ENCODE measurements around the gene COL6A1. TPM values are rescaled to one million over a fixed set of nuclear protein-coding genes. Genes with fewer than 3 reads are reported as not detected.
"Not testable (repeated sequence)": the region's sequence is repeated elsewhere in the genome, so short reads cannot be mapped to it uniquely, and the experiment has no call there.

Gene COL6A1
- polyA plus RNA-seq, 4 donors = 256 to 946 (median 296) TPM

GRCh38 chr21:46002841-46003574 lies 21.4 kb downstream of the COL6A1 start:
- DNase-seq (ENCODE audit: low read depth in 4 of 4, low spot score in 3 of 4) = no peak

GRCh38 chr21:46003575-46004007 lies 22.0 kb downstream of the COL6A1 start:
- no peak for DNase-seq (ENCODE audit: low read depth in 4 of 4, low spot score in 3 of 4)

GRCh38 chr21:46004168-46004861 lies 22.7 kb downstream of the COL6A1 start:
- DNase-seq (ENCODE audit: low read depth in 4 of 4, low spot score in 3 of 4) = no peak

GRCh38 chr21:46005081-46005480 lies 23.5 kb downstream of the COL6A1 start:
- DNase-seq (ENCODE audit: low read depth in 4 of 4, low spot score in 3 of 4) = no peak

- no peak for DNase-seq (ENCODE audit: low read depth in 4 of 4, low spot score in 3 of 4)
Observed at GRCh38 chr21:46005481-46005881, 23.9 kb downstream of the COL6A1 start.

GRCh38 chr21:46005894-46006546 lies 24.4 kb downstream of the COL6A1 start:
- DNase-seq (ENCODE audit: low read depth in 4 of 4, low spot score in 3 of 4) = not testable (repeated sequence)

GRCh38 chr21:46006547-46007491 lies 25.2 kb downstream of the COL6A1 start:
- DNase-seq (ENCODE audit: low read depth in 4 of 4, low spot score in 3 of 4) = no peak

- DNase-seq (ENCODE audit: low read depth in 4 of 4, low spot score in 3 of 4) = no peak
Observed at GRCh38 chr21:46007492-46007868, 25.9 kb downstream of the COL6A1 start.

GRCh38 chr21:46008893-46009621 lies 27.5 kb downstream of the COL6A1 start:
- DNase-seq (ENCODE audit: low read depth in 4 of 4, low spot score in 3 of 4) = no peak

- no peak for DNase-seq (ENCODE audit: low read depth in 4 of 4, low spot score in 3 of 4)
Observed at GRCh38 chr21:46009951-46010705, 28.6 kb downstream of the COL6A1 start.

GRCh38 chr21:46011267-46011967 lies 29.8 kb downstream of the COL6A1 start:
- DNase-seq (ENCODE audit: low read depth in 4 of 4, low spot score in 3 of 4) = no peak

- no peak for DNase-seq (ENCODE audit: low read depth in 4 of 4, low spot score in 3 of 4)
Observed at GRCh38 chr21:46012154-46012553, 30.6 kb downstream of the COL6A1 start.

- DNase-seq (ENCODE audit: low read depth in 4 of 4, low spot score in 3 of 4) = no peak
Observed at GRCh38 chr21:46014828-46015227, 33.3 kb downstream of the COL6A1 start.

GRCh38 chr21:46017148-46017547 lies 35.6 kb downstream of the COL6A1 start:
- no peak for DNase-seq (ENCODE audit: low read depth in 4 of 4, low spot score in 3 of 4)

- no peak for DNase-seq (ENCODE audit: low read depth in 4 of 4, low spot score in 3 of 4)
Observed at GRCh38 chr21:46017695-46018094, 36.1 kb downstream of the COL6A1 start.

GRCh38 chr21:46018615-46019014 lies 37.0 kb downstream of the COL6A1 start:
- no peak for DNase-seq (ENCODE audit: low read depth in 4 of 4, low spot score in 3 of 4)

- no peak for DNase-seq (ENCODE audit: low read depth in 4 of 4, low spot score in 3 of 4)
Observed at GRCh38 chr21:46020581-46020980, 39.0 kb downstream of the COL6A1 start.

- no peak for DNase-seq (ENCODE audit: low read depth in 4 of 4, low spot score in 3 of 4)
Observed at GRCh38 chr21:46021398-46021797, 39.8 kb downstream of the COL6A1 start.

Measured in left renal pelvis (tissue), 4 donors.